HepG2 (cell line): ENCODE results near the gene DTNB. TPM values are rescaled to one million over a fixed set of nuclear protein-coding genes. Genes with fewer than 3 reads are reported as not detected.
A peak's percentile ranks its signal among the peaks of the same experiment; 100 is the strongest.

Source experiments
- ATAC-seq: fragments of 200-7000 bp; cut with Tn5 transposase; 3 replicates; pipeline ENCODE4 v1.9.1; 2020; ENCODE audit warnings: mild to moderate bottlenecking, moderate library complexity
- BruUV-seq: library from RNA; stranded (reverse); fragments of 400-500 nt; replicated peaks from 2 replicates; lab custom pipeline; 2021; lab: Mats Ljungman, UMichigan
- CTCF ChIA-PET: fragments of 300-600 bp; formaldehyde crosslinking; extraction: SDS; loops from one replicate; lab custom pipeline; 2021; ENCODE audit warnings: low total read pairs, inconsistent platforms, low intra/inter-chr PET ratio; lab: Yijun Ruan, JAX
- POLR2A ChIA-PET: fragments of 350-600 bp; sonication (Branson Sonifier 250); formaldehyde crosslinking; loops from one replicate; lab custom pipeline; 2020; ENCODE audit warnings: antibody characterized with exemption, inconsistent platforms; lab: Yijun Ruan, JAX
- DNase-seq: peaks from one replicate; pipeline ENCODE4 v3.0.0-alpha.2; 2015; ENCODE audit warnings: low spot score
- FAIRE-seq: peaks from 3 replicates; lab custom pipeline; 2011; peaks lifted over from hg19 to GRCh38; lab: Jason Lieb, UNC
- H2AFZ ChIP-seq: one replicate; pipeline ENCODE4 v1.6.1; 2011; ENCODE audit warnings: low read length, inconsistent platforms
- H3K27ac ChIP-seq: fragments of 300-600 bp; 3 replicates; pipeline ENCODE4 v1.8.0; 2011; ENCODE audit warnings: mixed run types, mild to moderate bottlenecking, mixed read lengths, low read length, inconsistent platforms; ENCODE audit not compliant: insufficient read depth; ENCODE audit errors: extremely low read length
- H3K27me3 ChIP-seq, 2 experiments: fragments of 200-600 bp in 1 of 2; 2 replicates in 1 of 2; 3 replicates in 1 of 2; pipeline versions ENCODE4 v1.6.0 to v1.8.0; 2011; ENCODE audit warnings: low read length in 2 of 2, mild to moderate bottlenecking in 2 of 2, moderate library complexity in 2 of 2, inconsistent platforms in 1 of 2; ENCODE audit not compliant: insufficient read depth in 2 of 2, control insufficient read depth in 1 of 2
- H3K36me3 ChIP-seq, 2 experiments: fragments of 200-600 bp in 1 of 2; replicated peaks in 1 of 2; 2 replicates in 1 of 2; 3 replicates in 1 of 2; pipeline versions ENCODE4 v1.5.1 to v1.8.0; 2011; ENCODE audit warnings: low read length in 2 of 2, inconsistent platforms in 1 of 2; ENCODE audit not compliant: insufficient read depth in 2 of 2, control insufficient read depth in 1 of 2
- H3K4me1 ChIP-seq: 2 replicates; pipeline ENCODE4 v1.5.1; 2012; ENCODE audit warnings: low read length, inconsistent platforms; ENCODE audit not compliant: insufficient read depth
- H3K4me2 ChIP-seq: 2 replicates; pipeline ENCODE4 v1.6.0; 2011; ENCODE audit warnings: low read depth, low read length, inconsistent platforms
- H3K4me3 ChIP-seq, 3 experiments: fragments of 200-600 bp in 1 of 3; sonication (generic), shearing (Covaris generic) in 1 of 3; replicated peaks in 1 of 3; 2 replicates each; pipeline ENCODE4 v1.5.1; 2011 to 2016; ENCODE audit warnings: low read length in 3 of 3, inconsistent platforms in 2 of 3, low read depth in 2 of 3, mild to moderate bottlenecking in 2 of 3, control low read depth in 1 of 3, mixed read lengths in 1 of 3; ENCODE audit not compliant: insufficient read depth in 1 of 3
- H3K79me2 ChIP-seq: one replicate; pipeline ENCODE4 v1.6.1; 2011; ENCODE audit warnings: low read length, inconsistent platforms; ENCODE audit not compliant: insufficient read depth
- H3K9ac ChIP-seq: 2 replicates; pipeline ENCODE4 v1.6.0; 2011; ENCODE audit warnings: mild to moderate bottlenecking, low read depth, low read length, inconsistent platforms; ENCODE audit not compliant: insufficient read depth
- H3K9me3 ChIP-seq: 2 replicates; pipeline ENCODE4 v1.5.1; 2012; ENCODE audit warnings: mild to moderate bottlenecking, low read length
- H4K20me1 ChIP-seq: 2 replicates; pipeline ENCODE4 v1.6.0; 2011; ENCODE audit warnings: inconsistent platforms, mild to moderate bottlenecking, low read length, moderate library complexity; ENCODE audit not compliant: insufficient read depth
- CBX2 ChIP-seq, 2 experiments: fragments of 200-600 bp in 1 of 2; sonication (generic); formaldehyde crosslinking in 1 of 2; IDR thresholded peaks; 2 replicates each; pipeline versions ENCODE4 v1.7.0 to v1.8.1; 2018 to 2022; ENCODE audit warnings: low read depth in 2 of 2, low read length in 1 of 2, mild to moderate bottlenecking in 1 of 2, missing genetic modification reagents in 1 of 2
- FOXP1 ChIP-seq, 2 experiments: fragments of 450-650 bp in 1 of 2; IDR thresholded peaks; 2 replicates each; pipeline ENCODE4 v1.6.1; 2017 to 2018; ENCODE audit warnings: antibody characterized with exemption in 1 of 2
- GMEB2 ChIP-seq: IDR thresholded peaks from 2 replicates; pipeline ENCODE4 v1.6.1; 2016; ENCODE audit warnings: missing biosample characterization, missing genetic modification reagents, low read depth
- HOXA9 ChIP-seq: sonication (generic); formaldehyde crosslinking; IDR thresholded peaks from 2 replicates; pipeline ENCODE4 v1.8.1; 2022; ENCODE audit warnings: missing genetic modification reagents, mild to moderate bottlenecking, moderate library complexity, borderline replicate concordance
- KAT8 ChIP-seq: IDR thresholded peaks from 2 replicates; pipeline ENCODE4 v1.6.1; 2016; ENCODE audit warnings: missing genetic modification reagents, missing compliant biosample characterization
- MAF1 ChIP-seq: sonication (generic); formaldehyde crosslinking; IDR thresholded peaks from 2 replicates; pipeline ENCODE4 v1.5.0; 2020; ENCODE audit warnings: missing genetic modification reagents, borderline replicate concordance
- MTF1 ChIP-seq: sonication (generic); formaldehyde crosslinking; IDR thresholded peaks from 2 replicates; pipeline ENCODE4 v1.5.0; 2020; ENCODE audit warnings: missing genetic modification reagents
- RAD21 ChIP-seq: fragments of 450-650 bp; formaldehyde crosslinking; IDR thresholded peaks from 2 replicates; pipeline ENCODE4 v1.5.0; 2020; ENCODE audit warnings: mild to moderate bottlenecking
- SAFB2 ChIP-seq: sonication (generic); formaldehyde crosslinking; IDR thresholded peaks from 2 replicates; pipeline ENCODE4 v1.5.1; 2020; ENCODE audit warnings: missing genetic modification reagents, low read depth, mild to moderate bottlenecking, borderline replicate concordance
- SNAPC4 ChIP-seq: sonication (generic); formaldehyde crosslinking; IDR thresholded peaks from 2 replicates; pipeline ENCODE4 v1.4.0; 2020; ENCODE audit warnings: mild to moderate bottlenecking, missing genetic modification reagents
- TCF7L2 ChIP-seq: IDR thresholded peaks from 2 replicates; pipeline ENCODE4 v1.6.1; 2011; ENCODE audit warnings: mild to moderate bottlenecking, low read depth, low read length, moderate library complexity
- TRIM22 ChIP-seq: fragments of 450-650 bp; IDR thresholded peaks from 2 replicates; pipeline ENCODE4 v1.6.1; 2017
- ZBTB7B ChIP-seq: sonication (generic); formaldehyde crosslinking; IDR thresholded peaks from 2 replicates; pipeline ENCODE4 v1.4.0; 2020; ENCODE audit warnings: missing genetic modification reagents
- ZMYM2 ChIP-seq: sonication (generic); formaldehyde crosslinking; IDR thresholded peaks from 2 replicates; pipeline ENCODE4 v1.8.0; 2022; ENCODE audit warnings: mild to moderate bottlenecking, missing genetic modification reagents
- ZNF263 ChIP-seq: sonication (generic); formaldehyde crosslinking; IDR thresholded peaks from 2 replicates; pipeline ENCODE4 v1.4.0; 2020; ENCODE audit warnings: missing genetic modification reagents
- ZNF275 ChIP-seq: sonication (generic); formaldehyde crosslinking; IDR thresholded peaks from 2 replicates; pipeline ENCODE4 v1.8.0; 2022; ENCODE audit warnings: missing genetic modification reagents, mild to moderate bottlenecking, inconsistent platforms, borderline replicate concordance
- ZNF841 ChIP-seq: sonication (generic); formaldehyde crosslinking; IDR thresholded peaks from 2 replicates; pipeline ENCODE4 v1.8.1; 2023; ENCODE audit warnings: missing genetic modification reagents, borderline replicate concordance
- WGBS: methylation state at CpG from one replicate; pipeline ENCODE4 v1.1.6; 2017; ENCODE audit warnings: low lambda C conversion rate; 5-methylcytosine and 5-hydroxymethylcytosine counted together
- in situ Hi-C: cut with HindIII; loops from 2 replicates; pipeline ENCODE4 v1.10.0; 2017; ENCODE audit warnings: low pct_unique_long_range_greater_than_20kb; ENCODE audit not compliant: extremely low pct_ligation_motif_present
- intact Hi-C: fragments of 100-400 bp; cut with micrococcal nuclease; formaldehyde crosslinking; loops from one replicate; pipeline ENCODE4 v1.10.0; 2022; ENCODE audit not compliant: unreplicated experiment
- polyA plus RNA-seq, 8 experiments: library from polyadenylated mRNA; depleted of rRNA in 3 of 8; stranded (reverse) in 7 of 8; unstranded in 1 of 8; fragments of >200 nt; fragmentation: Illumina TruSeq in 4 of 8; extraction: Trizol in 4 of 8; gene quantifications; 2 replicates each; pipeline versions ENCODE4 v1.2.1 to v1.2.3, GENCODE V29; 2011 to 2016; ENCODE audit warnings: low read depth in 4 of 8, missing spikeins in 1 of 8, mixed read lengths in 1 of 8; ENCODE audit not compliant: insufficient read depth in 1 of 8
- total RNA-seq, 5 experiments: library from RNA; depleted of rRNA; stranded (reverse); fragments of >200 nt; fragmentation: Illumina TruSeq; extraction: Trizol; gene quantifications; 2 replicates each; pipeline ENCODE4 v1.2.3, GENCODE V29; 2016; ENCODE audit warnings: low read depth in 1 of 5

The DTNB gene
- total and polyA plus RNA-seq, 2 of the 13 experiments (the other 11 are each of a cell fraction or from before 2014, with no cell fraction given): 14.4 to 23.9 TPM

- Histone ChIP-seq H3K27ac (no peak overlapping the region), H3K9me3 (no peaks in the 10 kb centered on the region), H3K27me3 (no peaks in the 10 kb centered on the region), H4K20me1 (no peaks in the 10 kb centered on the region), H3K4me2 (no peak overlapping the region), H3K36me3 (no peaks in the 10 kb centered on the region), H3K79me2 (no peaks in the 10 kb centered on the region), H3K9ac (no peak overlapping the region), H2AFZ (no peak overlapping the region), H3K4me3 (no peak overlapping the region), H3K4me1 (no peaks in the 10 kb centered on the region)
- FAIRE-seq (no peak), ATAC-seq (no peak), DNase-seq (no peak)
- CTCF ChIA-PET: no interaction called here
- intact Hi-C loops (no loop called here), in situ Hi-C loops (no loop called here)
- 94% methylated on average over 2 of the region's 2 CpGs for WGBS
- POLR2A ChIA-PET: no interaction called here
- BruUV-seq: no TSS peak
- TF ChIP-seq ZMYM2: no peak
- TF ChIP-seq MTF1 (CRISPR knock-in tag): no peak
- TF ChIP-seq HOXA9: no peak
- no peak for TF ChIP-seq ZNF263
- peak; percentile 74; the same call in 1 of the 2 replicates for TF ChIP-seq TRIM22
- TF ChIP-seq SAFB2 (CRISPR knock-in tag): no peak
- no peak for TF ChIP-seq RAD21 (CRISPR knock-in tag)
- no peak for TF ChIP-seq MAF1 (CRISPR knock-in tag)
- peak; percentile 59 for TF ChIP-seq FOXP1 (IDR thresholded peaks at IDR 0.05)
- TF ChIP-seq FOXP1 (CRISPR knock-in tag; IDR thresholded peaks at IDR 0.05): no peak
- TF ChIP-seq TCF7L2: no peak
- no peak for TF ChIP-seq ZBTB7B (CRISPR knock-in tag)
- no peak for TF ChIP-seq KAT8 (CRISPR knock-in tag)
- TF ChIP-seq ZNF275 (CRISPR knock-in tag): no peak
- no peak for TF ChIP-seq GMEB2 (CRISPR knock-in tag)
- no peak for TF ChIP-seq SNAPC4 (CRISPR knock-in tag)
- no peak for TF ChIP-seq CBX2 (IDR thresholded peaks at IDR 0.05; ENCODE audit: low read depth, low read length)
- no peak for TF ChIP-seq CBX2 (CRISPR knock-in tag; IDR thresholded peaks at IDR 0.05; ENCODE audit: low read depth)
- no peak for TF ChIP-seq ZNF841
These were observed 169.1 kb downstream of the DTNB start for GRCh38 chr2:25504266-25504665.
